Vagina (tissue), 2 donors: ENCODE results near the gene TMEM132C.

Experiments
- CTCF ChIP-seq, 3 experiments: fragments of 450-650 bp in 2 of 3; fragments of 200-600 bp in 1 of 3; sonication (generic) in 1 of 3; IDR thresholded peaks; one replicate each; pipeline ENCODE4 v1.5.1; 2017 to 2019; ENCODE audit warnings: antibody characterized with exemption in 3 of 3, mild to moderate bottlenecking in 2 of 3, moderate library complexity in 2 of 3
- POLR2A ChIP-seq, 2 donors: fragments of 450-650 bp; IDR thresholded peaks; one replicate each; pipeline ENCODE4 v1.6.1; 2017; ENCODE audit warnings: antibody characterized with exemption in 2 of 2, mild to moderate bottlenecking in 2 of 2, moderate library complexity in 2 of 2
- POLR2AphosphoS5 ChIP-seq, 2 donors: sonication (generic); formaldehyde crosslinking; IDR thresholded peaks; one replicate each; pipeline ENCODE4 v1.9.0; 2017; ENCODE audit warnings: antibody characterized with exemption in 2 of 2, mild to moderate bottlenecking in 2 of 2, low read depth in 1 of 2; ENCODE audit not compliant: insufficient read depth in 1 of 2

- TF ChIP-seq POLR2A (IDR thresholded peaks at IDR 0.05) (no peak), CTCF (IDR thresholded peaks at IDR 0.05) (no peak), POLR2AphosphoS5 (IDR thresholded peaks at IDR 0.05; ENCODE audit: insufficient read depth in 1 of 2, low read depth in 1 of 2) (no peak)
Measured at GRCh38 chr12:128711486-128711885, 444.5 kb downstream of the TMEM132C start.
